GM21576 (cell line): ENCODE data around the gene IL6R.

Source experiments
- ATAC-seq: cut with Tn5 transposase; IDR thresholded peaks from one replicate; pipeline ENCODE4 v1.9.1; 2021; ENCODE audit warnings: mild to moderate bottlenecking, moderate library complexity; ENCODE audit not compliant: unreplicated experiment

Gene IL6R

GRCh38 chr1:154446789-154447188, 41.6 kb downstream of the IL6R start:
- ATAC-seq = no peak

DNA sequence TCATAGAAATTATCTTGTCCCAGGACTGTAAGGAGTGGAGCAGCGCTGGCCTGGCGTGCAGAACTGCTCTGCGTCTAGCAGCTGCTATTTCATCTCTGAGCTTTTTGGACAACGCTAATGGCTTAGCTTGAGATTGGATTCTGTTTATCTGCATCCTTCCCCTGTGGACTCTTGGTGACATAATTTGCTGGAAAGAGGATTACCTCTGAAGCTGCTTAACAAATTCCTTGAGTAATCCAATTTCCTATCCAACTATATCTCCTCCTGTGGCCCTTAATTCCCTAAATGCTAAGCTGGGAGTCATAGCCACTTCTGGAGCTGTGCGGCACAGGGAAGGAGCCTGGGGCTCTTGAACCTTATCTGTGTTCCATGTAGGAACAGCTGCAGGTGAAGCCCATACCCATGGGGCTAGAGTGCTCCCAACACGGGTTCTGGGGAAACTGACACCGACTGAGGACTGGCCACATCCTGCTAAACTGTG, 43.2 kb downstream of the IL6R start:
- ATAC-seq = no peak

- no peak for ATAC-seq
Observed at GRCh38 chr1:154453161-154453560, 48.0 kb downstream of the IL6R start.

GRCh38 chr1:154453574-154454352, 48.6 kb downstream of the IL6R start:
- no peak for ATAC-seq

GRCh38 chr1:154454386-154455120, 49.4 kb downstream of the IL6R start:
- no peak for ATAC-seq

- no peak for ATAC-seq
Observed at GRCh38 chr1:154456631-154457030, 51.5 kb downstream of the IL6R start.

DNA sequence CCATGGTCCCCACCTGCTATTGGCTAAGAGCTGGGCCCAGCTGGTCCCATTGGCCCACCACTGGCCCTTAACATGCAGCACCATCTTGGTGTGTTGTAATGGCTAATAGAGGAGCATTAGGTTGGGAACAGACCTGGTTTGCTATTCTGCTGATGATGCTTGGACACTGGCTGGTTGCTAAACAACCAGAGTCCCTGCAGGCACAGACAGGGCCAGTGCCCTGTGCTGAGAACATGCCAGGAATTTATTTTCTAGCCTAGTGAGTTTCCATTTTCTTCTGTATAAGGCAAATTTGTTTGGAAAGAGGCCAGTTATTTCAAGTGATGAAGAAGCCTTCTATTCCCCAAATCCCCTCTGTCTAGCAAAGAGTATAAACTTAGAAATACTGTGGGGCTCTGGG, 53.9 kb downstream of the IL6R start:
- no peak for ATAC-seq

- no peak for ATAC-seq
Observed at GRCh38 chr1:154460695-154461260, 55.6 kb downstream of the IL6R start.

DNA sequence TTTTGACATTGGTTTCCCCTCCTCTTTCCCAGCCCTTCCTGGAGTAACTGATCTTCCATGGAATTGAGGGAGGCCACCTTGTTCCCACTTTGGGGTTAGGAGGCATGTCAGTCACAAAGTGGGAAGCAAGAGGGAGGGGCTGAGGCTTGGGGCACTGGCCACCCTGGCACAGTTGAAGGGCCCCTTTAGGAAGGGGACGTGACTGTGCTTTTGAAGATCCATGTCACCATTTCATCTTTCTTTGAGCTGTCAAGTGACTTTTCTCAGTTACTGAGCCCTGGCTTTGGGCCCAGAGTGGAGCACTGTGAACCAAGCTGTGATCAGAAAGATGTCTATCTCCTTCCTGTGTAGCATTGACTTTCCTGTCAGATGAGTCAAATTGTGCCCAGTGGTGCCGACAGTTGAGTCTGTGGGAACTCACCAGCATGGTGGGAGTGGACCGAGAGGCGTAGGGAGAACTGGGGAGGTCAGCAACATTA, 58.4 kb downstream of the IL6R start:
- ATAC-seq = no peak

DNA sequence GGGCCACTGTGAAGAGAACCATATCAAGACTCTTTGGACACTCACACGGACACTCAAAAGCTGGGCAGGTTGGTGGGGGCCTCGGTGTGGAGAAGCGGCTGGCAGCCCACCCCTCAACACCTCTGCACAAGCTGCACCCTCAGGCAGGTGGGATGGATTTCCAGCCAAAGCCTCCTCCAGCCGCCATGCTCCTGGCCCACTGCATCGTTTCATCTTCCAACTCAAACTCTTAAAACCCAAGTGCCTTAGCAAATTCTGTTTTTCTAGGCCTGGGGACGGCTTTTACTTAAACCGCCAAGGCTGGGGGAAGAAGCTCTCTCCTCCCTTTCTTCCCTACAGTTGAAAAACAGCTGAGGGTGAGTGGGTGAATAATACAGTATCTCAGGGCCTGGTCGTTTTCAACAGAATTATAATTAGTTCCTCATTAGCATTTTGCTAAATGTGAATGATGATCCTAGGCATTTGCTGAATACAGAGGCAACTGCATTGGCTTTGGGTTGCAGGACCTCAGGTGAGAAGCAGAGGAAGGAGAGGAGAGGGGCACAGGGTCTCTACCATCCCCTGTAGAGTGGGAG, 60.6 kb downstream of the IL6R start:
- ATAC-seq = no peak

DNA sequence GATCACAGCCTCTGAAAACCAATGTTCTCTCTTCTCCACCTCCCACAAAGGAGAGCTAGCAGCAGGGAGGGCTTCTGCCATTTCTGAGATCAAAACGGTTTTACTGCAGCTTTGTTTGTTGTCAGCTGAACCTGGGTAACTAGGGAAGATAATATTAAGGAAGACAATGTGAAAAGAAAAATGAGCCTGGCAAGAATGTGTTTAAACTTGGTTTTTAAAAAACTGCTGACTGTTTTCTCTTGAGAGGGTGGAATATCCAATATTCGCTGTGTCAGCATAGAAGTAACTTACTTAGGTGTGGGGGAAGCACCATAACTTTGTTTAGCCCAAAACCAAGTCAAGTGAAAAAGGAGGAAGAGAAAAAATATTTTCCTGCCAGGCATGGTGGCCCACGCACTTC, 61.1 kb downstream of the IL6R start:
- no peak for ATAC-seq

DNA sequence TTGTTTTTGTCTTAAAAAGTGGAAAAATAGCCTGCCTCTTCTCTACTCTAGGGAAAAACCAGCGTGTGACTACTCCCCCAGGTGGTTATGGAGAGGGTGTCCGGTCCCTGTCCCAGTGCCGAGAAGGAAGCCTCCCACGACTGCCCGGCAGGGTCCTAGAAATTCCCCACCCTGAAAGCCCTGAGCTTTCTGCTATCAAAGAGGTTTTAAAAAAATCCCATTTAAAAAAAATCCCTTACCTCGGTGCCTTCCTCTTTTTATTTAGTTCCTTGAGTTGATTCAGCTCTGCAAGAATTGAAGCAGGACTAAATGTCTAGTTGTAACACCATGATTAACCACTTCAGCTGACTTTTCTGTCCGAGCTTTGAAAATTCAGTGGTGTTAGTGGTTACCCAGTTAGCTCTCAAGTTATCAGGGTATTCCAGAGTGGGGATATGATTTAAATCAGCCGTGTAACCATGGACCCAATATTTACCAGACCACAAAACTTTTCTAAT, 61.8 kb downstream of the IL6R start:
- no peak for ATAC-seq

- ATAC-seq = no peak
Observed at GRCh38 chr1:154467434-154468102, 62.4 kb downstream of the IL6R start.

DNA sequence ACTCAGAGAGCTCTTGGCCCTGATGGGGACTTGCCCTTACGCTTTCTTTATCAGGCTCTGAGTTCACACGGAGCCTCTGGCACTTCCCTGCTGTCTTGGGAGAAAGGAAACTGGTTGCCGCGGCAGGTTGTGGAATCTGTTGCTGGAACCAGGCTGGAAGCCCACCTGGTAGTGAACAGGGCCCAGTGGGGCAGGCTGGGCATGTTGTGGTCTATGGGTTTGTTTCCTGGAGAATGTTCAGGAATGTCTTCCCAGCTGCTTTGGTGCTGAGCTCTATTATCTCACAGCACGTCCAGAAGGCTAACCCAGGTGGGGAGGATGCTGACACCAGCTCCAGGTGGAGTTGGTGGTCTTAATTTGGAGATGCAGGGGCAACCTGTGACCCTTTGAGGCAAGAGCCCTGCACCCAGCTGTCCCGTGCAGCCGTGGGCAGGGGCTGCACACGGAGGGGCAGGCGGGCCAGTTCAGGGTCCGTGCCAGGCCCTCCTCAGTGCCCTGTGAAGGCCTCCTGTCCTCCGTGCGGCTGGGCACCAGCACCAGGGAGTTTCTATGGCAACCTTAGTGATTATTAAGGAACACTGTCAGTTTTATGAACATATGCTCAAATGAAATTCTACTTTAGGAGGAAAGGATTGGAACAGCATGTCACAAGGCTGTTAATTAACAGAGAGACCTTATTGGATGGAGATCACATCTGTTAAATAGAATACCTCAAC, 63.5 kb downstream of the IL6R start:
- ATAC-seq = no peak

DNA sequence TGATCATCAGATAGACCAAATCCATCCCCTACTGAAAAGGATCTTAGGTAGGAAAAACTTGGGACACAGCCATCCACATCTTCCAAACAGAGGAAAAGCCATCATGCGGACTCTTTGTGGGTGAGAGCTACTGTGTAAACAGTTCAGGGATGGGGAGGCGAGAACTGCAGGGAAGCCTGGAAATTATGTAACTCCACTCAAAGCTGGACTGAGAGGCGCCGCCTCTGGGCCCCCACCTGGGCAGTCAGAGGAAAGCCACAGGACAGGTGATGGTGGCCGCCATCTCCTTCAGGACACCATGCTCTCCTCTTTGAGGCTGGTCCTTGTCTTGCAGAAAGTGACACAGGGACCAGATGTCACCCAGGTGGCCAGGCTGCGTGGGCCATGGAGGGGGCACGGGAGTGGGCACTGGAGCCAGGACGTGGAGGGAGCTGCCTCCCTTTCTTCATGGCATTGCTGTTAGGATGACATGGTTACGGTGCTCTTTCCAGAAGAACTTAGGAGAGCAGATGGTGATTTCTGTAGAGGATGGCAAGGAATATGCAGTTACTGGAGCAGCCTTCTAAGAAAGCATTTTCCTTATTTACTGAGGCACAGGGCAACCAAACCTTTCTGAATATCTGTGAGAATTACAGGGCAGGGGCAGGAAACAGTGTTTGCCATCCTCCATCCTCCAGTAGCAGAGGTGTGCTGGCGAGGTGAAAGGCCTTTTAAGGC, 64.9 kb downstream of the IL6R start:
- no peak for ATAC-seq

GRCh38 chr1:154471304-154471703, 66.2 kb downstream of the IL6R start:
- ATAC-seq = no peak

DNA sequence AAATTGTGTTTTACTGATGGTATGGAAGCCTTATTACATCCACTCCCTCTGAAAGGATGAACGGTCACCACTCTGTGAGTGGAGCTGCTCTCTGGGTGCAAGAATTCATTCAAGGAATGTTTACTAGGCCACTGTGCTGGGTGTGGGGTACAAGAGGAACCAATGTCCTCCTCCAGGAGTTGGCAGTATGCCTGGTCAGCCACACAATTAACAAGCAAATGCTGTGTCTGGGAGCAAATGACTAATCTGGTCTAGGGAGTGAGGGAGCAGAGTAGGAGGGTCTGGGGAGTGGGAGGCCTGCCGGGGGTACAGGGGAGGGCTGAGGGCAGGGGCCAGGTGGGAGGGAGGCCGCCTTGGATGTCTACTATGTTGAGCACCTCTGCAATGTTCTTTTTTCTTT, 69.7 kb downstream of the IL6R start:
- ATAC-seq = no peak

GRCh38 chr1:154476791-154477190, 71.6 kb downstream of the IL6R start:
- no peak for ATAC-seq

GRCh38 chr1:154478013-154478412, 72.9 kb downstream of the IL6R start:
- no peak for ATAC-seq
